Inflammatory macrophage treated with lipopolysaccharide for 4 hours (primary cell): ENCODE results near the gene SH3BP2.

Experiments
- DNase-seq: peaks from one replicate; pipeline ENCODE4 v3.0.0-alpha.2; 2020

SH3BP2 gene

GRCh38 chr4:2822461-2823300, 29.8 kb downstream of the SH3BP2 start:
- no peak for DNase-seq

DNA sequence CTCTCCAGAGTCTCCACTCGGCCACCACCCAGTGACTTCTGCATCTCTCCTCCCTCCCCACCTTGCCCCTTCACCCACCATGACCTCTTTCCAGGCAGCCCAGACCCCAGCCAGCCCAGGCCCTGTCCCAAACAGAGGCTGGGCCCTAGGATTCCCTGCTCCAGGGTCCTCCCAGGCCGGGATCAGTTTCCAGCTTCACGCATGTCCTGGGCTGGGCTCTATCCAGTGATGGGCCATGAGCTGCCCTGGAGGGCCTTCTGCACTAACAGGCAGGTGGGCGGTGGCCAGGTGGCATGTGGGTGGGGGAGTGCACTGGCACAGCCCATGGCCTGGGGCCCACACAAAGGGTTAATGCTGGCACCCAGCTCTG, 30.4 kb downstream of the SH3BP2 start:
- no peak for DNase-seq

DNA sequence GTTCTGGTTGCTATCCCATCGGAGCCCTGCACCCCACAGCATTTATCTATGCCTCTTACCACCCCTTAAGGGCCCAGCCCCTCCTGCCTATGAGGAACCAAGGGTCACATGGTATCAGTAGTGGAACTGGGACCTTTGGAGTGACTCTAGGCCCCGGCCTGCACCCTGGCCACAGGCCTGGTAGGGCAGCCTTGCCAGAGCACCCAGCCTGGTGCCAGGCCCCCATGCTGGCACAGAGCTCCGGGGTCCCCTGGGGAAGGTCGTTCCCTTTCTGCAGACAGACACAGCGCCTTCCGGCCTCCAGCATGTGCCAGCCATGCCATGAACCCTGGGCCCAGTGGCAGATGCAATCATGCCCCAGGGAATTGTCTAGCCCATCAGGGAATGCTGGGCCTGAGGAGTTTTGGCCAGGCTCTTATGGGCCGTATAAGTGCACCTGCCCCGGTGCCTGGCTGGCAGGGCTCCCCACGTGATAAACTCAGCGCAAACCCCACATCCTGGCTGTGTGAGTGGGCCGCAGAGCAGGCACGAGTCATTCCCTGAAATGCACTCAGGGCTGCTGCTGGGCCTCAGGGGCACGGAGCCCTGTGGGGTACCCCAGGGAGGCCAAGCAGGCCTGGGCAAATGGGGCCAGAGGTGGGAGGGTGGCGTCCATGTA, 30.9 kb downstream of the SH3BP2 start:
- no peak for DNase-seq

GRCh38 chr4:2824329-2824835, 31.5 kb downstream of the SH3BP2 start:
- DNase-seq, result no peak

DNA sequence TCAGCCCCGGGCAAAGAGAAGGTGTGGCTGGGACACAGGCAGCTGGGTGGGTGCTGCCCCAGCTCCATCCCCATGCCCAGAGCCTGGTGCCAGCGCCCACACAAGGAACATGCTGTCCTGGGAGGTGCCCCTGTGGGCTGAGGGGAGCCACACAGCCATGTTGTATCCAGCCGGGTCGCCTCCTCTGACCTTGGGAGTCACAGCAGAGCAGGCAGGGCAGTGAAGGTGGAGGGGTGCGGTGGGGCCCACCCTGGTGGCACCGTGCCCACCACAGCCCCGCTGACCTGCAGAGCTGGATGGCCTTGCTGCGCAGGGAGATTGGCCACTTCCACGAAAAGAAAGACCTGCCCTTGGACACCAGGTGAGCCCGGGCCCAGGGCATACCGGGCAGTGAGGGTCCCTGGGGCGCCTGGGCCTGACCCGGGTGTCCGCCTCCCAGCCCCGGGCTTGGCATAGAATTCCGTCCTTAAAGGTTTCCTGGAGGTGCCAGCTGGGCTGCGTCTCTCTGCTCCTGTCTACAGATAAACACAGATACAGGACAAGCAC, 32.0 kb downstream of the SH3BP2 start:
- DNase-seq, result no peak

GRCh38 chr4:2825740-2826139, 32.9 kb downstream of the SH3BP2 start:
- DNase-seq, result no peak

DNA sequence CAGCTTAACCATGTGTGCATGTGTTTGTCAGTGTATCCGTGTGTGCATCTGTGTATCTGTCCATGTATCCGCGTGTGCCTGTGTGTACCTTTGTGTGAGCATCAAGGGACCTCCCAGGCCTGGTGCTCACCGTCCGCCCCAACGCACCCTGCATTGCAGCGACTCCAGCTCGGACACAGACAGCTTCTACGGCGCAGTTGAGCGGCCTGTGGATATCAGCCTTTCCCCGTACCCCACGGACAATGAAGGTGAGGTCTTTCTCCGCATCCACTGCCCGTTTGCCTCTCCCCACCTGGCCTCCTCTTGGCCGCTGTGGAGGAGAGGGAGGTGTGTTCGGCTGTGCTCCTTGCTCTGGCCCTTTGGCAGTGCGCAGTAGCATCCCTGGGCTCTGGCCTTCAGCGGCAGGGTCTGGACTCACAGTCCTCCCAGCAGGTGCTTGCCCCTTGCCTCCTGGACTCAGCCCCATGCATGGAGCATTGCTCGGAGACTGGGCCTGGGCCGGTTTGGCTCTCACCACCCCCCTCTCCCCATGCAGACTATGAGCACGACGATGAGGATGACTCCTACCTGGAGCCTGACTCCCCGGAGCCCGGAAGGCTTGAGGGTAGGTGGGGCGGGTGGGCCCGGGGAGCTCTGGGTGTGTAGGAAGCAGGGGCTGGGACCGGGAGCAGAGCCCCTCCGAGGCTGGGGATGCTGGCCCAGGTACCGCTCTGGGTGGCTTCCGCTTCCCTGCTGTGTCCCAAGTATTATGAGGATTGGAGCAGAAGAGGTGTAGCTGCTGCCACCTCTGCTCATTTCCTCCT, 34.4 kb downstream of the SH3BP2 start:
- no peak for DNase-seq

- no peak for DNase-seq
Observed at GRCh38 chr4:2827874-2828751, 35.2 kb downstream of the SH3BP2 start.

DNA sequence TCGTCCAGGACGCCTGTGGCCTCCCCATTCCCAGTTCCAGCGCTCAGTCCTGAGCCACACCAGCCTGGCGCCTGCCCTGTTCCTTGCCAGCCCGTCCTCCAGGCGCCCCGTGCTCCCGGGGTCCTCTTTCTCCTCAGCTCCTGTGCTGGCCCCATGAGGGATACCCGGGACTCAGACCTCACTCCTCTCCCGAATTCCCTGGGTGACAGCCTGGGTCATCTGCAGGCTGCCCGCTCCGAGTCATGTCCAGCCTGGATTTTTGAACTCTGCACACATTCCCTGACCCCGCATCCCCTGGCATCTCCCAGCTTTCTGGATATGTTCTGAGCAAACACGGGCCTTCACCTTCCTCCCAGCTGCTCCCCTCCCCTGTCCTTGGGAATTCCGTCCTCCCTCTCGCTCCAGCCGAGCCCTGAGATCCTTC, 35.9 kb downstream of the SH3BP2 start:
- DNase-seq, result no peak

- DNase-seq, result no peak
Observed at GRCh38 chr4:2829321-2829932, 36.5 kb downstream of the SH3BP2 start.

- DNase-seq, result no peak
Observed at GRCh38 chr4:2829933-2830451, 37.1 kb downstream of the SH3BP2 start.

GRCh38 chr4:2830632-2831610, 38.0 kb downstream of the SH3BP2 start:
- DNase-seq, result no peak

- no peak for DNase-seq
Observed at GRCh38 chr4:2831611-2832308, 38.9 kb downstream of the SH3BP2 start.

DNA sequence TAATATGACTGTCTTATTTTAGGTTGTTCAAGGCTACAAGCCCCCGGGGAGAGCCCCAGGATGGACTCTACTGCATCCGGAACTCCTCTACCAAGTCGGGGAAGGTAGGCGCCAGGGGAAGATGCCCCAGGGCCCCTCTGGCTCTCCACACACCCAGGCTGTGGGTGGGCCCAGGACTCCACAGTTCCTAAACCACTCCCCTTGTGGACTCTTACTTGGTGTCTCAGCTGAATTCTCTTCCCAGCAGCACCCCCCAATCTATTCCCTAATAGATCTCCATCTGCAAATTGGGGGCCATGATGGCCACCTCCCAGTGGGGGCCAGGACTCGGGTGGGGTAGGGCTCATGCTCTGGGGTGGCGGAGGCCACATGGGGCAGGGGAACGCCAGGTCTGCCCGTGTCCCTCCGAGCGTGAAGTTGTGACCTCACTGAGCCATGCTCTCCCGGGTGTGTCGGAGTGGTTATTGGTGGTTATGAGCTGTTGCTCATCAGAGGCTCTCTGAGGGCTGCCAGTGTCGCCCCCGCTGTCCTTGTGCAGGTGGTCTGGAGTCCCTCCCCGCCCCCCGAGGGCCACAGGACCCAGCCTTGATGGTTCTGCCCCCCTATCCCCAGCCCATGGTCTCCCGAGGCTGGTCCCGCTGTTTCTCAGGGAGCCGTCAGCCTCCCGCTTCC, 39.6 kb downstream of the SH3BP2 start:
- no peak for DNase-seq

DNA sequence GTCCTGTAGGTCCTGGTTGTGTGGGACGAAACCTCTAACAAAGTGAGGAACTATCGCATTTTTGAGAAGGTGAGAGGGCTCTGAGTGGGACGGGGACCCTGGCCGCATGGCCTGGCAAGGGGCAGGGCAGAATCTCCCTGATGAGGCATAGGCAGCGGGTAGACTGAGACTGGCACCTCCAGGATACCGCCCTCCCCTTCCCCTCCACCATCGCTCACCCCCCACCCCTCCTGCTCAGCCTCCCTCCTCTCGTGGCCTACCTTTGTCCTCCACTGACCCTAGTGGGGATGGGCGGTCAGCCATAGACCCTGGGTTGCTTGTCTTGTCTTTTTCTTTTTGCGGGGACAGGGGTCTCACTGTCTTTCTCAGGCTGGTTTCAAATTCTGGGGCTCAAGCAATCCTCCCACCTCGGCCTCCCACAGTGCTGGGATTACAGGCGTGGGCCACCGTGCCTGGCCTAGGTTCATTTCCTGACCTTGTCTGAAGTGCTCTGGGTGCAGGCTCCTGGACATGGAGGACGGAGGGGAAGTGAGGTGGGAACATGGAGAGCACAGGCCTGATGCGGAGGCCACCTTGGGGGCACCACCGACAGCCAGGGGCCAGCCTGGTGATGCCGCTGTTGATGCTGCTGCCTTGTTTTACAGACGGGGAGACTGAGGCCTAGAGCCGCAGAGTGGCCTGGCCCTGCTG, 40.2 kb downstream of the SH3BP2 start:
- DNase-seq, result no peak

- no peak for DNase-seq
Observed at GRCh38 chr4:2833671-2834000, 40.8 kb downstream of the SH3BP2 start.

DNA sequence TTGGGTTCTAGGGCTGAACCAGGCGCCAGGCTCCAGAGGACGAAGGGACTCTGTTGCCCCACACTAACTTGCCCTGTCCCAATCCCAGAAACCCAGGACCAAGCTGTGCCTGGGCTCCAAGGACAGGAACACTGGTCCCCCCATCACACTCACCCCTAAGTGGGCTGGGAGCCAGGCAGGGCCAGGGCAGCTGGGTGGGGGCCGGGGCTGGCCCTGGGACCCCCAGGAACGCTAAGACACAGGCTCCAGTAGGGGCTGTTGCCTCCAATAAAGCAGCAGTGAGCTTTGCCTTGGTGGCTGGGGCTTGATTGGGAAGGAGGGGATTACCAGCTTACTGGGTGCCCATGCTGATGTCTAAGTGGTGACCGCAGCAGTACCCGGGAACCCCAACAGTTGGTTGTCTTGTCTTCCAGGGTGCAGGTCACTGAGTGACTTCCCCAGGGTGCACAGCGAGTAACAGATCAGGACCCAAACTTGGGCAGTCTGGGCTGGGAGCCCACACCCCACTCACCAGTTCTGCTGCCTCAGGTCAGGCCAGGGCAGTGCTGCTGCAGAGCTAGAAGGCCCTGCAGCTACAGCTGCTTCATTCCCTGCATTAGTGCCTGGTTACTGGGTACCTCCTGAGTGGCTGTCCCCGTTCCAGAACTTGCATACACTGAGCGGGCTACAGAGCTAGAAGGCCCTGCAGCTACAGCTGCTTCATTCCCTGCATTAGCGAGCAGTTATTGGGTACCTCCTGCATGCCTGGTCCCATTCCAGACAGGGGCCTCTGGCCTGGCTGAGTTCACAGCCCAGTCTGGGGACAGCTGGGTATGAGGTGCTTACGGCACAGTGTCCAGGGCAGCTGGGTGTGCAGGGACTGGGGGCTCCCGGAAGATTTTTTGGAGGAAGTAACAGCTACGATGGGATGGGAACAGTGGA, 41.4 kb downstream of the SH3BP2 start:
- no peak for DNase-seq
